ENCODE results near the gene KIT.

DNA sequence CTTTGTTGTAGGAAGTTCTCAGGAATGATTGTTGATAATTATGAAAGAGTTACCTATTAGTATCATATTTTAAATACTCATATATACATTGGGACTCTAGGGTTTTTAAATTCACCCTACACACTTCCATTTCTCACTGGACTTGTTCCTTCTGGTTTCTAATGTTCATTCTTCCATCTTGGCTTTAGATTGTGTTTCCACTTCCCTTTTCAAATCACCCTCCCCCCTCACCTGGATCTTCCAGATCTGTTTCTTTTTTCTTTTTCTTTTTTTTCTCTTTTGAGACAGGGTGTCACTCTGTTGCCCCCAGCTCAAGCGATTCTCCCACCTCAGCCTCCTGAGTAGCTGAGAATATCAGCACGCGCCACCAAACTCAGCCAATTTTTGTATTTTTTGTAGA is 6.7 kb upstream of the KIT start:
- TF ChIP-seq, protein P1, sequence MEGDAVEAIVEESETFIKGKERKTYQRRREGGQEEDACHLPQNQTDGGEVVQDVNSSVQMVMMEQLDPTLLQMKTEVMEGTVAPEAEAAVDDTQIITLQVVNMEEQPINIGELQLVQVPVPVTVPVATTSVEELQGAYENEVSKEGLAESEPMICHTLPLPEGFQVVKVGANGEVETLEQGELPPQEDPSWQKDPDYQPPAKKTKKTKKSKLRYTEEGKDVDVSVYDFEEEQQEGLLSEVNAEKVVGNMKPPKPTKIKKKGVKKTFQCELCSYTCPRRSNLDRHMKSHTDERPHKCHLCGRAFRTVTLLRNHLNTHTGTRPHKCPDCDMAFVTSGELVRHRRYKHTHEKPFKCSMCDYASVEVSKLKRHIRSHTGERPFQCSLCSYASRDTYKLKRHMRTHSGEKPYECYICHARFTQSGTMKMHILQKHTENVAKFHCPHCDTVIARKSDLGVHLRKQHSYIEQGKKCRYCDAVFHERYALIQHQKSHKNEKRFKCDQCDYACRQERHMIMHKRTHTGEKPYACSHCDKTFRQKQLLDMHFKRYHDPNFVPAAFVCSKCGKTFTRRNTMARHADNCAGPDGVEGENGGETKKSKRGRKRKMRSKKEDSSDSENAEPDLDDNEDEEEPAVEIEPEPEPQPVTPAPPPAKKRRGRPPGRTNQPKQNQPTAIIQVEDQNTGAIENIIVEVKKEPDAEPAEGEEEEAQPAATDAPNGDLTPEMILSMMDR (IDR thresholded peaks at IDR 0.05), result no peak
- TF ChIP-seq TCF7L2 (IDR thresholded peaks at IDR 0.05; ENCODE audit: low read depth, low read length), result no peak
- no peak for TF ChIP-seq SIN3A (IDR thresholded peaks at IDR 0.05; ENCODE audit: borderline replicate concordance, insufficient read depth, low read depth, low read length)
- TF ChIP-seq POLR2AphosphoS5 (IDR thresholded peaks at IDR 0.05; ENCODE audit: low read depth, low read length), result no peak
